ENCODE results near the gene CLEC20A.

Gene CLEC20A

DNA sequence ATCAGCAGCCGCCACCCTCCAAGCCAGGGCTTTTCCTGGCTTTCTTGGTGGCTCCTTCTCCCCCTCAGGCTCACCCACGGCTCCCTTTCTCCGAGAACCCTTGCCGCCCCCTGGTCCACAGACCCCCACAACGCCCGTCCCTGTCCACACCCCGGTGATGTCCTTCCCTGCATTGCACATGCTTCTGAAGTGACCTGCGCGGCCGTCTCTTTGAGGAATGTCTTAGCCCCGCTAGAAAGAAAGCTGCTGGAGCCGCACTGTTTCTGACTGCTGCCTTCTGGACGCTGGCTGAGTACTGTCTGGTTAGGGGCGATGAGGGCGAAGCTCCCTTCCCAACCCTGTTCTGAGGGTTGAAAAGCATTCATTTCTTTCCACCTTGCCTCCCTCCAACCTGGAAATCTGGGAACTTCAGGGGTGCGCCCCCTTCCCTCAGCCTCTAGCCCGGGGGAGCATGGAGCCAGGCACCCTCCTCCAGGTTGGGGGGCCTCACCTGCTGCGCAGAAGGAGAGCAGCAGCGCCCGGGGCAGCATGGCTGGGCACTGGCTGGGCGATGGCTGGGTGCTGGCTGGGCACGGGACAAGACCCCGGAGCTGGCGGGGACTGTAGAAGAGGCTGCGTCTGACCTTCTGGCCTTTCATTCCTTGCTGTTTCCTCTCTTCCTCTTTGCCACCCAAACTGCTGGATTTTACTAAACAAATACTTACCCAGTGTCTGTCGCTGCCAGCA lies at the start of gene CLEC20A:
CLEC20A (minus strand) TSS at position 555 of the 726 bp plus-strand sequence; CDS start at position 530, 25 bp downstream.
- DNase-seq (ENCODE audit: low read depth in 2 of 2) = no peak

DNA sequence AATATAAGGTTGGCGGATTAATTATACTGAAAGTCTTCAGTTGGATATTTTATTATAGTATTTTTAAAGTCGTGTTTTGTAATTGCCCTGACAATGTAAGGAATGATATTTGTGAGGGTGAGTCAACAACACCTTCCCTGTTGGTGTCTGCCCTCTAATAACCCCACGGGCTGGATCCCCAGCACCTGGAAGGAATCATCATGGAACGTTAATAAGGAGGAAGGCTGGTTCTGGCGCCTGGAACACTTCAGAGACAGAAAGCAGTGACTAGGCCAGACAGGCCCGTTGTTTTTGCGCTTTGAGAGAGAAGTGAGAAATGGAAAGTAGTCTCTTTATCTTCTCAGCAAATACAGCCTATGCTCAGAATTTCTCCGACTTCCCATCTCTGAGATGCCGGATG lies 47.8 kb upstream of the CLEC20A start:
- DNase-seq (ENCODE audit: low read depth in 2 of 2) = no peak

DNA sequence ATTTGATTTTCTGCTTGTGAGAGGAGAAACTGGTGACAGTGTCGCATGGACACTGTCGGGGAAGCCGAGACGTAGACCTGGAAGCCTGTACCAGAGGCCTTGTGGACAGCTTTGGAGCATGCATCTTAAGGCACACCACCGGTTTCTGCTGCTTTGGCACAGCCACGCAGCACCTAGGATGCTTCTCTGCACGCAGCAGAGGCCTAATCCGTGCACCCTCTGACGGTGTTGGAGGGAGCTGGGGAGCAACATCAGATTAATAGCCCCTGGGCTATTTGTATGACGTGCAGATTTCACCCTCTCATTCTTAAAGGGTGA lies 46.5 kb upstream of the CLEC20A start:
- DNase-seq (ENCODE audit: low read depth in 2 of 2) = no peak

DNA sequence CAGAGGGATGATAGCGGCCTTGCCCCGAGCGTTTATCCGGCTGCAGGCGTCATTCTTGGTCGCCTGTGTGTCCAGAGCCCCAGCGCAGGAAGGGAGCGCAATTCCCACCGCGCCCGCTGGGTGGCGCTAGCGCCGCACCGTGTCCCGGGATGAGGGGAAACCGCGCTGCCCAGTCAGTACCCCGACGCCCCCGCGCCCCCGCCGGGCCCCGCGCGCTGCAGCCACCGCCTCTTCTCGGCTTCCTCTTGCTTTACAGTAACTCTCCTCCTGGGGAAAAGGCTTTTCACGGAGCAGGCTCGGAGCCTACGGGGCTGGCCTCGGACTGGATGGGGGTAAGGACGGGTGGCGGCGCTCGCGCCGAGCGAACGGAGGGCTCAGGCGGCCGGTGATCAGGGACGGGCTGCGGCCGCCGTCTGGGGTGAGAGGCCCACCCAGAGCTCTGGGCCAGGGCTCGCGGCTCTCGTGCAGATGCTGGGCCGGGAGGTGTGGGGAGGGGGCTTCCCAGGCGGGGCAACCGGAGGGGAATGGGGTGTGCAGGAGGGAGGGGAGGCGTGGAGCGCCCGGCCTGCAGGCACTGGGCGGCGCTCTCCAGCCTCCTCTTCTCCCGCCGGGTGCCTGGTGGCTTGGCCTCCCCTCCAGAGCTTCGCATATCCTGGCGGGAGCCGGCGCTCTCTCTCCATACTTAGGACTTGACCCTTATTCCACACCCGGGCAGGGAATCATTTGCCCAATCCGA lies 46.0 kb upstream of the CLEC20A start:
- DNase-seq (ENCODE audit: low read depth in 2 of 2) = peak; percentile 74 to 86

DNA sequence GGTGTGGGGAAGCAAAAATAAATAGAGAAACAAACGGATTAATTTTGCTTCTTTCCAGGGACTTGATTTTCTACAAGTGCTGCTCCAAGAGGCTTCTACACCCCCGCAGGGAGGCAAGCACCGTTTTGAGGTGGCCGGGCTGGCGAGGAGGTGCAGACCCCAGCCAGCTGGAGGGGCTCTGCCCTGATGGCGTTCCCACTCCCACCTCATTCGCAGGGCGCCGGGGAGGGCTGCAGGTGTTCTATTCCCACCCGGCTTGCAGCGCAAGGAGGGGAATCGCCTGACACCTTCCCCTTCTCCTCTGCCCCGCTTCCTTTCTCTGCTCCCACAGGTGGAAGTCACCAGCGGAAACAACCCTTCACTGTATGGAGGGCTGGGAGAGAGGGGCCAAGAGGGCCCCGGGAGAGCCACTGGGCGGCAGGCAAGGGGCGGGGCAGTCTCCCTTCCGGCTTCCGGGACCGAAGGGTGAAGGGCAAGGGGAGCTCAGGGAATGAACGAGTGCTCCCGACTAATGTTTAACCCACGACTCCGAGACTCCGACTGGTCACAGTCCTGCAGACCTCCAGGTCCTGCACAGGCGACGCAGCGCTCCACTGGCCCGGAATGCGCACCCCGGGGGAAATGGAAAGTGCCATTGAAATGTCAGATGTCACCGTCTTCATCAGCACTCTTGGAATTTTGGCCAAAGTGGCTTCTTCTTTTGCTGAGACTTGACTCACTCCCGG lies 45.2 kb upstream of the CLEC20A start:
- peak in 1 of 2 experiments; percentile 50 for DNase-seq (ENCODE audit: low read depth in 2 of 2)

DNA sequence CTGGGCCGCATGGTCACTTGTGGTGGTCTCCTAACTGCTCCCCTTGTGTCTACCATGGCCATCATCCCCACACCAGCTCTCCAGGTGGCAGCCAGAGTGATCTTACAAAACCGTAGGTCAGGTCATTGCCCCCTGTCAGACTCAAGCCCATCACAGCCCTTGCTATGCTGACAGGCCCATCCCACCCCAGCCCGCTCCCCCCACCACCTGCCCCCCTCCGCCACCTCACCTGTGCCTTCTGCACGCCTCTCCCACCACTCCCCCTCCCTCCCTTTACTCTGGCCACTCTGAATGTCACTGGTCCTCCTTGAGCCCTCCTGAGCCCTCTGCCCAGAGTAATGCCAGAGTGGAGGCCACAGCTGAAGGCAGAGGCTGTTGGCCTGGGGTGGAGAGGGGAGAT lies 44.6 kb upstream of the CLEC20A start:
- no peak for DNase-seq (ENCODE audit: low read depth in 2 of 2)

DNA sequence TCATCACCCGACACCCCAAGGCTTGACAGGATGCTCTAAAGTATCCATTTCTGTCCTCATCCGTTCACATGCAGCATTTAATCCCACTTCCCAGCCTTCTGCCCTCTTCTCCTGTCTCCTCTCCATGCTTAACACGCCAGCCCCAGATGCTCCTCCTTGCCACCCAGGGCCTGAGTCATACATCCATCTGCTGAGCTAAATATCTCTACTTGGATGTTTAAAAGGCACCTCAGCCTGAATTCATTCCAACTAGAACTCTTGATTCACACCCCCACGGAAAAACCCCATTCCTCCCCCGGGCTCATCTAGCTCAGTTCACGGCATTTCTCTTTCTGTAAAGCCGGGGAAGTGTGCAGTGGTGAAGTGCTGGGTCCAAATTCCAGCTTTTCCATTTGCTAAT lies 43.9 kb upstream of the CLEC20A start:
- DNase-seq (ENCODE audit: low read depth in 2 of 2) = no peak

DNA sequence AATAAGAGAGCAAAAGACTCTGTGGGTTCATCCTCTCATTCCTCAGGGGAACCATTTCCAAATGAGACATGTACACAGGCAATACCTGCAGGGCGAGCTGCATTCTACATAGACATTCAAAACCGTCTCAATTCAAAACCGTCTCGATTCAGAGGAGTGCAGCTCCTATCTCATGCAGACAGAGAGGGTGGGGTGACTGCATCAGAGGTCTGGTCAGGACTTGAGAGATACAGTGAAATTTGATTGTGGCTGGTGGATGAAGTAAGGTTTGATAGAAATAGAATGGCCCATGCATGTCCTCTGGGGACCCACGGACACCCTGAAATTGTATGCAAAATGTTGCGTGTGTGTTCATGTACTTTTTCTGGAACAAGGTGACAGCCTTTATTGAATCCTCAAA lies 43.4 kb upstream of the CLEC20A start:
- DNase-seq (ENCODE audit: low read depth in 2 of 2) = no peak

DNA sequence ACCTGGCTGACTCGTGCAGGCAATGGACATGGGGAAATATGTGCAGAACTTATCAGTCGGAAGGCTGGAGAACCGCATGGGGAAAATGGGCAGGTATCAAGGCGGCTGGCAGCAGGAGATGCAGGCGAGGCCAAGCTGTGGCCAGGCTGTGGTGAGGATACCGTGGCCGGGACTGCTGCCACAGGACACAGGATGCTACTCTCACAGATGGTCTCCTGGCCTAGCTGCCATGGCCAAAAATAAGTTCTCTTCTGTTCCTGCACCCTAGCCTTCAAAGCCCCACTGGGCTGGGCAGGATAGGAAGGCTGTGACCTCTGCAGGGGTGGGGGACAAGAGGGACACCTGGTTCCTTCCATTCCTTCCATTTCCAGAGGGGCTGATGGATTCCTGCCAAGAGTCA lies 42.5 kb upstream of the CLEC20A start:
- no peak for DNase-seq (ENCODE audit: low read depth in 2 of 2)

DNA sequence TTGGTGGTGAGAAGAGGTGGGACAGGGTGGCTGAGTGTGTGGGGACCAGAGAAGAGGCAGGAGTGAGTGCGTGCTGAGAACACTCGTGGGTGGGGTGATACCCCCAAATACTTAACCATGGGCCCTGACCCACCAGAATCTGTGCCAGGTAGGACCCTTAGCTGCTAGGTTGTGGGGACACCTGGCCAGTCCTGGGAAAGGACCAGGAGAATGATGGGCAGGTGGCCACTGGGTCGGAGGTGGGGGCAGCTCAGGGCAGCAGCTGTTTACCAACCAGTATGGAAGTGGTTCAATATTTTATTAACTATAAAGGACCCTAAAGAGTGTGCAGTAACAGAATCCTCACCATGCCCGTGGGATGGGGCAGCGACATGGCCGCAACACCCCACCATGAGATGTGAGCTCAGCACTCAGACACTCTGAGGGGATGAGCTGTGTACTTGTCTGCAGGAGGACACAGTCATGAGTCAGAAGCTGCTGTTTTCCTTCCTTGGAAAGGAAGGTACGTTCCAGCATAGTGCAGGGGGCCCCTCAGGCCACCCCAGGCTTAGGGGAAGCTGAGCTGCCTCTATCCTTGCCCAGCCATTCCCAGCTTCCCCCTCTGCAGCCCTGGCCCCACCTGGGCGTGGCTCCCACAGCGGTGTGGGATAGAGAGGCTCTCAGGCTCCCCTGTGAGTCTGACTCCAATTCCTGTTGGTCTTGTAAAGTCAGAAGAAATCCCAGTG lies 41.6 kb upstream of the CLEC20A start:
- DNase-seq (ENCODE audit: low read depth in 2 of 2) = no peak

DNA sequence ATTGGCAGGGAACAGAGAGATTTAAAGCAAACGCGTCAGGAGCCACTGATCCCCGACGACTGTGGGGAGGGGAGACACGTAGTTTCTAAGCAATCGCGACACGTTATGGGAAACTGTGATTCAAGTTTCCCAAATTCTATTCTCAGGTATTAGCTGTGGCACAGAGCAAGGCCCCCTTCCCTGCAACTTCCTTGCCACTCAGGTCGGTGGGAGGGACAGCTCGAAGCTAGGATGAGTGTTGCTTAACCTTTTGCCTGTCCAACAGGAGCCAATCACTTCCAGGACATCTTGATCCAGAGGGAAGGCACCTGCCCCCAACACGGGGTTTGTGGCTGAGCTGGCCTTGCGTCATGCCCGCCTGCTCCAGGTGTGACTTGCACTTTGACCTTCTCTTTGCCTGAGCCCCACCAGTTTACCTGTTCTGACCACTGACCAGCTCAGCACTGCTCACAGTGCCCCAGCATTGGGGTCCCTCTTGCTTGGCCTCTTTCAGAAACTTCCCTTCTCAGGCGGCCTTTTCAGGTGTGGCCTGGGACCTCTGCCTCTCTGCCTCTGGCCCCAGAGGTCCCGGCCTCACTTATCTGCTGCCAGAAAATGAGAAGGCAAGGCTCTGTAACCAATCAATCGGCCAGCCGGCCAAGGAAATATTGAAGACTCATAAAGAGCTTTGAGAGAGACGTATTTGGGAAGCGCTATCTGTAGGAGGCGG lies 40.8 kb upstream of the CLEC20A start:
- DNase-seq (ENCODE audit: low read depth in 2 of 2) = no peak

DNA sequence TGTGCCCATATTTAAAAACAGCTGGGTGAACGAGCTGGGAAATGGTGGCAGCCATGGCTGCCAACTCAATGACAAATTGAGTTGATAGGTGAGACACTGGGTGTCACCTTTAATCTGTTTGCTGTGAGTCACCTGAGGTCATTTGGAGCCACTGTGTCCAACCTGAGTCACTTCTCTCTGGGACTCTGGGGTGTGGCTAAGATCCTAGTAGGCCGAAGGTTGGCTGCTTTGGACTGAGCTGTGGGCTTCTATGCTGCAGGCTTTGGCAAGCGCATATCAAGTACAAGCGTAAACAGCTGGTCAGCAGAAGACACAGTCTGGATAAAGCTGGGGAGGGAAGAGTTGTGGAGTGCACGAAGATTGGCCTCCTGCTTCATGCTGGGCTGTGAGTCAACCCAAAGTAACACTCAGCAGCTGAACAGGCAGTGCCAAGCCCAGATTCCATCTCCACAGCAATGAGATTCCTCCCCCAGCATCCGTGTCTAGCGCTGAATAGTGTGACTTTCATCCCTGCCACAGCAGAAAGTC lies 40.1 kb upstream of the CLEC20A start:
- no peak for DNase-seq (ENCODE audit: low read depth in 2 of 2)

DNA sequence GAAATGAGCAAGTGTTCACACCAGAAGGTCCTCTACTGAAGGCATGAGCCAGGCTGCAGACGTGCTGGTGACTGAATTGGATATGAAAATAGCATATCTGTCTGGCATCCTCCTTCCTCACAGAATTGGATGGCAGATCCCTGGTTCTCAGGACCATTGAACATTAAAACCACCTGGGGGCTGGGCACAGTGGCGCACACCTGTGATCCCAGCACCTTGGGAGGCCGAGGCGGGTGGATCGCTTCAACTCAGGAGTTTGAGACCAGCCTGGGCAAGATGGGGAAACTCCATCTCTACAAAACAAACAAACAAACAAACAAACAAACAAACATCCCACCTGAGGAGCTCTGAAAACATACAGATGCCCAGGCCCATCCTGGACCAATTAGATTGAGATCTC lies 39.6 kb upstream of the CLEC20A start:
- DNase-seq (ENCODE audit: low read depth in 2 of 2) = no peak

DNA sequence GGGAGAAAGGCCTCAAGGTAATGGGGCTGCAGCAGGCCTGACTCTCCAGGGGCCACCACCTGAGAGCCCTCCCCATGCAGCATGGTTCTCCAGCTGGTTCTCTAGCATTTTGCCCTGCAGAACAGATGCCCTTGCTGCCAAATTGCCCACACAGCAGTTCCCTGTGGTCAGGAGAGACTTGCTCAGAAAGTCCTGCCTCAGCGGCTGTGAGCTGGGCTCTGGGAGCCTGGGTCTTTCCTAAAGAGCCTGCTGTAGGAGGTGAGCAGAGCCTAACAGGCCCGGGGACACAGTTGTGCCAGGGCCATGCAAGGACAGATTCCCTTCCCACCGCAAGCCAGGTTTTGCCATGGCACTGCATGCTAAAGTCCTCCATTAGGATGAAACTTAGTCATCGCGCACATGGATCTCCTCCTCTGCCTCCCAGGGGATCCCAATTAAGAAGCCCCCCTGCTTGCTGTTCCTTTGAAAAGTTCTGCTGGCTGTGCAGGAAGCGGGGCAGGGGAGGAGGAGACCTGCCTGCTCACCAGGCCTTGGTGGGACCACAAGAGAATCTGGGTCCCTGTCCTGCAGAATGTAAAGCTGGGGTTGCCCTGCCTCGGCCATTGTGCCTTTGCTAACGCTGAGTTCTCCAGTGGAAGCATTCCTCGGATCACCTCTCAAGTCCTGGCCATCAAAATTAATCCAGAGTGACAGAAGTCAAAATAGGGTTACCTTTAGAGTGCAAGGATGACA lies 37.5 kb upstream of the CLEC20A start:
- DNase-seq (ENCODE audit: low read depth in 2 of 2) = no peak

DNA sequence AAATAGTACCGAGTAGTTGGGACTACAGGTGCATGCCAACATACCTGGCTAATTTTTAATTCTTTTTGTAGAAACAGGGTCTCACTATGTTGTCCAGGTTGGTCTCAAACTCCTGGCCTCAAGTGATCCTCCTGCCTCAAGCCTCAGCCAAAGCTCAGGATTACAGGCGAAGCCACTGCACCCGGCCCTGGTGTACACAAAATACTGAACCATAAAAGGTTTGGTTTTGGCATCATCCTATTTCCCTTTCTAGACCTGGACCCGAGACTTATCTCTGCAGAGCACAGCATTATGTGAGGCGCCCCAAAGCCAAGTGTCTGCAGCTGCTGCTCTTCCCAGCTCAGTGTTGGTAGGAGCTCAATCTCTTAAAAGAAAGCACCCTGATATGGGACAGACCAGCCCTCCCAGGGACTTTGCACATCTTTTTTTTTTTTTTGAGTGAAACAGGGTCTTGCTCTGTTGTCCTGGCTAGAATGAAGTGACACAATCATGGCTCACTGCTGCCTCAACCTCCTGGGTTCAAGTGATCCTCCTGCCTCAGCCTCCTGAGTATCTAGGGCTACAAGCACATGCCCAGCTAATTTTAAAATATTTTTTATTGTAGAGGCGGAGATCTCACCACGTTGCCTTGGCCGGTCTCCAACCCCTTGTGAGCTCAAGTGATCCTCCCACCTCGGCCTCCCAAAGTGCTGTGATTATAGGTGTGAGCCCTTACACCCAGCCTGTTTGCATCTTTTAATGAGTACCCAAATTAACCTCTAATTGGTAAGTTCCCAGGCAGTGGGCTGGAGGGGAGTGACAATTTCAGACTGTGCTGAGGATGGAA lies 36.6 kb upstream of the CLEC20A start:
- DNase-seq (ENCODE audit: low read depth in 2 of 2) = no peak

DNA sequence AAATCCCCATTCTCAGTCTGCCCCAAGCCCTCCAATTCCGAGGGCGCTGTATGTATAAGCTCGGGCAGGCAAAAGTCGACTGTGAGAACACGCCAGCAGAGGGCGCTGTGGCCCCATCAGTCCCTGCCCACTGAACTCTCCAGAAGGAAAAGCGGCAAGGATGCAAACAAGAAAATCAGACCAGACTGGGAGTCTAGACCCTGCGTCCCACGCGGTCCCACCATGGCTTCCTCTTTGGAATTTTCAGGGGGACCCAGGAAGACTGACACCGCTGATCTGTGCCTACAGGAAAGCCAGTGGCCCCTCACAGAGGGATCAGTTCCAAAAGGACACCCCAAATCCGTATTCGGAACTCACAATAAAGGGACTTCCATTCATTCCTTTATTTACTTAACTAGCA lies 35.6 kb upstream of the CLEC20A start:
- peak; percentile 37 to 73 for DNase-seq (ENCODE audit: low read depth in 2 of 2)

DNA sequence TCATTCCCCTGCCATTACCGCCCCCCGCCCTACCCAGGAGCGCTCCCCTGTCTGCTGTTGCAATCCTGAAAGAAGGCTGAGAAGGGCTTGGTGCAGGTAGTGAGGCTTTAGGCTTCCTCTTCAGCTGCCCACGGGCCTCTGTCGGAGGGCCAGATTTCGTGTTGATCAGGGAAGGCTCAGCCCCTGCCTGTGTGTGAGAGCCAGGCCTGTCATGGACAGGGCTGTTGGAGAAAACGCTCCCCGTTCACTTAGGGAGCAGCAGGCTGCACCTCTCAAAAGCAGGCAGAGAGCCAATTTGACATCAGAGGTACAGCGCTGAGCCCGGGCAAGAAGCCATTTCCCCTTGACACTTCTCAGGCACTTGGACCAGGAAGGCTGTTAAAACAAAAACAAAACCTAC lies 35.1 kb upstream of the CLEC20A start:
- no peak for DNase-seq (ENCODE audit: low read depth in 2 of 2)

DNA sequence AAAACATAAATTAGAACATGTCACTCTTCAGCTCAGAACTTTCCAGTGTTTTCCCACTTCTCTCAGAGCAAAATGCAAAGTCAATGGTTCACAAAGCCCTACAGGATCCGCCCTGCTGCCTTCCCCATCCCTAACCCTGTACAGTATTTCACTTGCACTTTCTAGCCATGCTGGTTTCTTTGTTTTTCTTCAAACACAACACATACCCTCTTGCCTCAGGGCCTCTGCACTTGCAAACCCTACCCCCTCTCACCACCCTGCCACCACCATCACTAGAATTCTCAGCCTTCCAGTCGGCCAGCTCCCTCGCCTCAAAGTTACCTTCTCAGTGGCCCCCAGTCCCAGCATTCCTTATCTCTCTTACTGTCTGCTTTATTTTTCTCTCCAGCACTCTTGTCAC lies 33.7 kb upstream of the CLEC20A start:
- DNase-seq (ENCODE audit: low read depth in 2 of 2) = no peak

DNA sequence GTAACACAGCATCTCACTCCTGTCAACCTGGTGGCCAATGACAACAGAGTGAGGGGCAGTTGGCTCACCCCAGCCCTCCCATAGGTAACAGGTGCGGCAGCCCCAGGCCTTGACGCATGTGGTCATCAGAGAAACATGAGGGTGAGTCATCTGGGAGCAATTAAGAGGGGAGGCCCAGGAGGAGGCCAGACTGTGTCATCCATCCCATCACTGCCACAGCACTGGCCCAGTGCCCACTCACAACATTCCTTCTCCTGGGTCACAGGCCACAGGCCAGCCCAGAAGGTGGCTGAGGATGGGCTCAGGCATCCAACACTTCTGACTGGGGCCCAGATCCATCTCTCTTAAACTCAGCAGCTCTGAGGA lies 33.3 kb upstream of the CLEC20A start:
- no peak for DNase-seq (ENCODE audit: low read depth in 2 of 2)

Measured in stimulated activated CD4-positive, alpha-beta T cell treated with anti-CD3 and anti-CD28 coated beads, Interleukin-12 subunit alpha, Interleukin-12 subunit beta, amount 100 ng/mL, for 24 hours (primary cell).